Measurements from ENCODE around the gene TNFRSF21.

GRCh38 chr6:47349931-47350330 lies 40.2 kb upstream of the TNFRSF21 start:
- TF ChIP-seq CTCF (conservative IDR thresholded peaks at IDR 0.05; ENCODE audit: low read length) = no peak
- no peak for TF ChIP-seq EZH2phosphoT487 (IDR thresholded peaks at IDR 0.05; ENCODE audit: borderline replicate concordance, low read depth, low read length)
